Fibroblast of villous mesenchyme (primary cell): ENCODE results near the gene LRRC4C. TPM values are rescaled to one million over a fixed set of nuclear protein-coding genes. Genes with fewer than 3 reads are reported as not detected.

Experiments used
- DNase-seq: peaks from one replicate; pipeline ENCODE4 v3.0.0-alpha.2; 2010; ENCODE audit warnings: low read depth
- H3K4me3 ChIP-seq: 2 replicates; pipeline ENCODE4 v1.5.1; 2011; ENCODE audit warnings: low read depth, mild to moderate bottlenecking, low read length
- CTCF ChIP-seq: IDR thresholded peaks from 2 replicates; pipeline ENCODE4 v1.5.1; 2012; ENCODE audit warnings: low read depth, mild to moderate bottlenecking, low read length; ENCODE audit not compliant: insufficient read depth
- total RNA-seq: library from RNA; depleted of rRNA; stranded (reverse); fragments of >200 nt; gene quantifications from 2 replicates; pipeline ENCODE4 v1.2.3, GENCODE V29; 2012

The LRRC4C gene
- total RNA-seq, 1 donor, result under 0.01 TPM

- no peak for TF ChIP-seq CTCF
- no peak for DNase-seq
- peak overlapping the region; percentile 70 for H3K4me3 ChIP-seq
These were observed 1166.5 kb downstream of the LRRC4C start for GRCh38 chr11:40292721-40293508.

- no peak for DNase-seq
- no peak overlapping the region for H3K4me3 ChIP-seq
- TF ChIP-seq CTCF, result no peak
These were observed 1167.7 kb downstream of the LRRC4C start for GRCh38 chr11:40291741-40292140.

GRCh38 chr11:40291329-40291728 lies 1168.1 kb downstream of the LRRC4C start:
- no peak for DNase-seq
- TF ChIP-seq CTCF, result no peak
- no peak overlapping the region for H3K4me3 ChIP-seq

GRCh38 chr11:40290171-40290631 lies 1169.3 kb downstream of the LRRC4C start:
- DNase-seq, result no peak
- H3K4me3 ChIP-seq, result no peak overlapping the region
- no peak for TF ChIP-seq CTCF

GRCh38 chr11:40289370-40289769 lies 1170.1 kb downstream of the LRRC4C start:
- no peak for DNase-seq
- TF ChIP-seq CTCF, result no peak
- H3K4me3 ChIP-seq, result no peak overlapping the region

- TF ChIP-seq CTCF, result no peak
- DNase-seq, result no peak
- H3K4me3 ChIP-seq, result no peak overlapping the region
These were observed 1171.3 kb downstream of the LRRC4C start for GRCh38 chr11:40287916-40288803.
